Activated CD4-positive, alpha-beta T cell treated with anti-CD3 and anti-CD28 coated beads, Interleukin-2, amount 10 ng/mL, durations not matched to agents 7 days and 5 days (primary cell): ENCODE data around the gene RACK1. TPM values are rescaled to one million over a fixed set of nuclear protein-coding genes. Genes with fewer than 3 reads are reported as not detected.
"Not testable (repeated sequence)": the region's sequence is repeated elsewhere in the genome, so short reads cannot be mapped to it uniquely, and the experiment has no call there.

ENCODE experiments used
- CTCF ChIA-PET: fragments of 350-600 bp; sonication (Branson Sonifier 250); formaldehyde crosslinking; loops from one replicate; lab custom pipeline; 2021; ENCODE audit warnings: antibody characterized with exemption; lab: Charles Lee
- POLR2A ChIA-PET: fragments of 350-600 bp; sonication (Branson Sonifier 250); formaldehyde crosslinking; loops from one replicate; lab custom pipeline; 2021; ENCODE audit warnings: antibody characterized with exemption; lab: Charles Lee
- DNase-seq: peaks from one replicate; pipeline ENCODE4 v3.0.0-alpha.2; 2020
- H3K27ac Mint-ChIP-seq: one replicate; pipeline ENCODE4 v1.8.0; 2021; ENCODE audit warnings: mild to moderate bottlenecking, moderate library complexity, mixed read lengths
- H3K27me3 Mint-ChIP-seq: one replicate; pipeline ENCODE4 v1.8.0; 2021; ENCODE audit warnings: mixed read lengths
- H3K36me3 Mint-ChIP-seq: one replicate; pipeline ENCODE4 v1.8.0; 2021; ENCODE audit warnings: low read depth, mixed read lengths
- H3K4me1 Mint-ChIP-seq: one replicate; pipeline ENCODE4 v1.8.0; 2021; ENCODE audit warnings: mixed read lengths
- H3K4me3 Mint-ChIP-seq: one replicate; pipeline ENCODE4 v1.8.0; 2021; ENCODE audit warnings: mild to moderate bottlenecking, moderate library complexity, mixed read lengths
- H3K9me3 Mint-ChIP-seq: one replicate; pipeline ENCODE4 v1.8.0; 2021; ENCODE audit warnings: mixed read lengths
- total RNA-seq, 2 experiments: library from RNA; stranded (reverse); gene quantifications; one replicate each; pipeline ENCODE4 v1.2.3, GENCODE V29; 2021

RACK1 gene
- total RNA-seq, 2 experiments from 2014 or later: 1,823 to 2,207 TPM

GRCh38 chr5:181215997-181216989 is 27.4 kb downstream of the RACK1 start:
- Mint-ChIP-seq H3K4me1 (peaks cover 45% of the 10 kb centered on the region), H3K4me3 (peak overlapping the region; percentile 80), H3K27me3 (no peaks in the 10 kb centered on the region), H3K27ac (peak overlapping the region; percentile 93), H3K36me3 (no peaks in the 10 kb centered on the region), H3K9me3 (no peaks in the 10 kb centered on the region)
- ChIA-PET CTCF (interaction anchor here (1.0 to 2.2 kb wide), 4 partner anchors 9 to 32 kb away, joined by 3 to 11 read pairs (median 4); partner anchors contain the start of gene TRIM7), POLR2A (interaction anchor here (0.8 kb wide), 1 partner anchor 9 kb away, joined by 3 read pairs; no protein-coding TSS in a partner anchor)
- DNase-seq: peak; percentile 62

GRCh38 chr5:181214249-181214648 is 29.5 kb downstream of the RACK1 start:
- CTCF ChIA-PET: interaction anchor here (1.0 kb wide), 1 partner anchor 13 kb away, joined by 3 read pairs; no protein-coding TSS in a partner anchor
- POLR2A ChIA-PET, H3K9me3 Mint-ChIP-seq, H3K27me3 Mint-ChIP-seq, H3K4me3 Mint-ChIP-seq, H3K36me3 Mint-ChIP-seq, H3K27ac Mint-ChIP-seq, DNase-seq: not testable (repeated sequence)
- H3K4me1 Mint-ChIP-seq: peaks cover 25% of the 10 kb centered on the region

- Mint-ChIP-seq H3K4me3 (no peak overlapping the region), H3K4me1 (peaks cover 24% of the 10 kb centered on the region), H3K36me3 (no peaks in the 10 kb centered on the region), H3K9me3 (no peaks in the 10 kb centered on the region), H3K27ac (no peak overlapping the region), H3K27me3 (no peaks in the 10 kb centered on the region)
- CTCF ChIA-PET: interaction anchor here (0.9 to 1.6 kb wide), 5 partner anchors 15 to 40 kb away, joined by 3 to 6 read pairs (median 3); no protein-coding TSS in a partner anchor
- POLR2A ChIA-PET: no interaction called here
- no peak for DNase-seq
These were observed 30.8 kb downstream of the RACK1 start for GRCh38 chr5:181212934-181213333.

- no peaks in the 10 kb centered on the region for H3K27me3 Mint-ChIP-seq
- H3K4me3 Mint-ChIP-seq: no peak overlapping the region
- no peak overlapping the region for H3K27ac Mint-ChIP-seq
- no peaks in the 10 kb centered on the region for H3K36me3 Mint-ChIP-seq
- DNase-seq: no peak
- no peaks in the 10 kb centered on the region for H3K9me3 Mint-ChIP-seq
- ChIA-PET POLR2A (no interaction called here), CTCF (interaction anchor here (0.9 to 1.6 kb wide), 6 partner anchors 14 to 39 kb away, joined by 3 to 6 read pairs (median 3); no protein-coding TSS in a partner anchor)
- peaks cover 23% of the 10 kb centered on the region for H3K4me1 Mint-ChIP-seq
These were observed 31.6 kb downstream of the RACK1 start for GRCh38 chr5:181212080-181212479.

- ChIA-PET POLR2A (no interaction called here), CTCF (no interaction called here)
- H3K27ac Mint-ChIP-seq: no peak overlapping the region
- H3K27me3 Mint-ChIP-seq: peaks cover 6% of the 10 kb centered on the region
- peaks cover 23% of the 10 kb centered on the region for H3K4me1 Mint-ChIP-seq
- no peak for DNase-seq
- H3K9me3 Mint-ChIP-seq: no peaks in the 10 kb centered on the region
- no peaks in the 10 kb centered on the region for H3K36me3 Mint-ChIP-seq
- H3K4me3 Mint-ChIP-seq: no peak overlapping the region
These were observed 32.5 kb downstream of the RACK1 start for GRCh38 chr5:181211208-181211607.

- H3K27ac Mint-ChIP-seq, H3K36me3 Mint-ChIP-seq, H3K9me3 Mint-ChIP-seq, H3K4me3 Mint-ChIP-seq, POLR2A ChIA-PET, DNase-seq, CTCF ChIA-PET: not testable (repeated sequence)
- H3K4me1 Mint-ChIP-seq: peaks cover 25% of the 10 kb centered on the region
- H3K27me3 Mint-ChIP-seq: peaks cover 11% of the 10 kb centered on the region
These were observed 33.0 kb downstream of the RACK1 start for GRCh38 chr5:181210698-181211097.

GRCh38 chr5:181210148-181210547 is 33.6 kb downstream of the RACK1 start:
- H3K36me3 Mint-ChIP-seq, H3K27ac Mint-ChIP-seq, DNase-seq, POLR2A ChIA-PET, H3K4me3 Mint-ChIP-seq, CTCF ChIA-PET, H3K9me3 Mint-ChIP-seq: not testable (repeated sequence)
- Mint-ChIP-seq H3K27me3 (peaks cover 14% of the 10 kb centered on the region), H3K4me1 (peaks cover 29% of the 10 kb centered on the region)

GRCh38 chr5:181209006-181209405 is 34.7 kb downstream of the RACK1 start:
- not testable (repeated sequence) for H3K9me3 Mint-ChIP-seq
- peaks cover 32% of the 10 kb centered on the region for H3K4me1 Mint-ChIP-seq

GRCh38 chr5:181207960-181208253 is 35.8 kb downstream of the RACK1 start:
- ChIA-PET POLR2A (interaction anchor here (1.0 kb wide), 1 partner anchor 16 kb away, joined by 5 read pairs; no protein-coding TSS in a partner anchor), CTCF (interaction anchor here (0.6 to 8.7 kb wide), 9 partner anchors 9 to 58 kb away, joined by 3 to 90 read pairs (median 11); partner anchors contain the start of gene TRIM41)
- Mint-ChIP-seq H3K9me3 (no peaks in the 10 kb centered on the region), H3K36me3 (no peaks in the 10 kb centered on the region), H3K27me3 (peaks cover 28% of the 10 kb centered on the region), H3K27ac (peak overlapping the region; percentile 79), H3K4me1 (peaks cover 34% of the 10 kb centered on the region), H3K4me3 (peak overlapping the region; percentile 74)
- no peak for DNase-seq

More at GRCh38 chr5:181209006-181209405, 34.7 kb downstream of the RACK1 start:
- POLR2A ChIA-PET, H3K27ac Mint-ChIP-seq, H3K36me3 Mint-ChIP-seq, DNase-seq, H3K4me3 Mint-ChIP-seq: not testable (repeated sequence)
- H3K27me3 Mint-ChIP-seq: peaks cover 17% of the 10 kb centered on the region
- CTCF ChIA-PET: interaction anchor here (0.6 to 8.7 kb wide), 4 partner anchors 18 to 994 kb away, joined by 3 to 90 read pairs (median 16); no protein-coding TSS in a partner anchor

- DNase-seq: peak; percentile 70
- Mint-ChIP-seq H3K27me3 (peaks cover 31% of the 10 kb centered on the region), H3K4me3 (peak overlapping the region; percentile 74), H3K9me3 (no peaks in the 10 kb centered on the region), H3K4me1 (peaks cover 34% of the 10 kb centered on the region), H3K27ac (peak overlapping the region; percentile 79), H3K36me3 (no peaks in the 10 kb centered on the region)
- POLR2A ChIA-PET: interaction anchor here (0.6 to 1.3 kb wide), 3 partner anchors 8 to 17 kb away, joined by 3 to 11 read pairs (median 5); no protein-coding TSS in a partner anchor
- CTCF ChIA-PET: interaction anchor here (0.6 to 8.7 kb wide), 11 partner anchors 9 to 57 kb away, joined by 3 to 90 read pairs (median 11); partner anchors contain the start of gene TRIM41
These were observed 36.3 kb downstream of the RACK1 start for GRCh38 chr5:181207214-181207959.

GRCh38 chr5:181205761-181206649 is 37.7 kb downstream of the RACK1 start:
- DNase-seq: peak; percentile 30
- peaks cover 34% of the 10 kb centered on the region for H3K4me1 Mint-ChIP-seq
- CTCF ChIA-PET: interaction anchor here (1.0 to 8.7 kb wide), 8 partner anchors 9 to 33 kb away, joined by 3 to 90 read pairs (median 12); partner anchors contain the start of gene TRIM41
- no peaks in the 10 kb centered on the region for H3K36me3 Mint-ChIP-seq
- H3K9me3 Mint-ChIP-seq: no peaks in the 10 kb centered on the region
- POLR2A ChIA-PET: interaction anchor here (1.3 kb wide), 1 partner anchor 16 kb away, joined by 11 read pairs; no protein-coding TSS in a partner anchor
- peaks cover 39% of the 10 kb centered on the region for H3K27me3 Mint-ChIP-seq
- H3K4me3 Mint-ChIP-seq: peak overlapping the region; percentile 74
- peak overlapping the region; percentile 79 for H3K27ac Mint-ChIP-seq
